SK-N-SH treated with all-trans-retinoic acid at 6 μM for 48 hours (cell line): ENCODE measurements around the gene UGT1A6.

Experiments
- ATAC-seq: fragments of 200-7000 bp; cut with Tn5 transposase; 3 replicates; pipeline ENCODE4 v1.9.1; 2020; ENCODE audit warnings: mild to moderate bottlenecking, moderate library complexity
- ARNTL ChIP-seq: fragments of 450-650 bp; formaldehyde crosslinking; IDR thresholded peaks from 2 replicates; pipeline ENCODE4 v1.5.0; 2020; ENCODE audit warnings: low read depth, mild to moderate bottlenecking, moderate library complexity, borderline replicate concordance
- BACH2 ChIP-seq: fragments of 250-450 bp; sonication (Bioruptor Pico); IDR thresholded peaks from 2 replicates; pipeline ENCODE4 v1.9.0; 2021; ENCODE audit warnings: mild to moderate bottlenecking, borderline replicate concordance
- CSDC2 ChIP-seq: fragments of 250-450 bp; sonication (Bioruptor Pico); IDR thresholded peaks from 2 replicates; pipeline ENCODE4 v1.5.0; 2020; ENCODE audit warnings: mild to moderate bottlenecking, moderate library complexity
- ESRRG ChIP-seq: fragments of 250-450 bp; sonication (Bioruptor Pico); IDR thresholded peaks from 2 replicates; pipeline ENCODE4 v1.6.1; 2021; ENCODE audit warnings: mild to moderate bottlenecking
- GLIS3 ChIP-seq: fragments of 250-450 bp; sonication (Bioruptor Pico); IDR thresholded peaks from 2 replicates; pipeline ENCODE4 v1.5.0; 2020; ENCODE audit warnings: mild to moderate bottlenecking, moderate library complexity
- OSR1 ChIP-seq: fragments of 250-450 bp; sonication (Bioruptor Pico); IDR thresholded peaks from 2 replicates; pipeline ENCODE4 v1.8.0; 2022; ENCODE audit warnings: moderate library complexity, mild to moderate bottlenecking, inconsistent platforms
- PPARA ChIP-seq: fragments of 250-450 bp; sonication (Bioruptor Pico); IDR thresholded peaks from 2 replicates; pipeline ENCODE4 v1.5.0; 2020; ENCODE audit warnings: mild to moderate bottlenecking, borderline replicate concordance
- RARB ChIP-seq: fragments of 250-450 bp; sonication (Bioruptor Pico); IDR thresholded peaks from 2 replicates; pipeline ENCODE4 v1.8.0; 2021; ENCODE audit warnings: mild to moderate bottlenecking, moderate library complexity
- SNAI2 ChIP-seq: fragments of 250-450 bp; sonication (Bioruptor Pico); IDR thresholded peaks from 2 replicates; pipeline ENCODE4 v1.5.0; 2020; ENCODE audit warnings: mild to moderate bottlenecking, moderate library complexity
- TCF4 ChIP-seq: fragments of 250-450 bp; sonication (Bioruptor Pico); IDR thresholded peaks from 2 replicates; pipeline ENCODE4 v1.8.0; 2021; ENCODE audit warnings: mild to moderate bottlenecking, moderate library complexity, borderline replicate concordance
- TOX ChIP-seq: fragments of 250-450 bp; sonication (Bioruptor Pico); IDR thresholded peaks from 2 replicates; pipeline ENCODE4 v1.8.0; 2021; ENCODE audit warnings: mild to moderate bottlenecking, moderate library complexity, borderline replicate concordance
- ZC3H10 ChIP-seq: fragments of 250-450 bp; sonication (Bioruptor Pico); IDR thresholded peaks from 2 replicates; pipeline ENCODE4 v1.5.1; 2021; ENCODE audit warnings: mild to moderate bottlenecking, moderate library complexity
- ZFP3 ChIP-seq: fragments of 250-450 bp; sonication (Bioruptor Pico); IDR thresholded peaks from 2 replicates; pipeline ENCODE4 v1.5.0; 2020; ENCODE audit warnings: mild to moderate bottlenecking, moderate library complexity
- ZFP30 ChIP-seq: fragments of 450-650 bp; formaldehyde crosslinking; IDR thresholded peaks from 2 replicates; pipeline ENCODE4 v1.5.0; 2022; ENCODE audit warnings: mild to moderate bottlenecking, moderate library complexity
- ZNF565 ChIP-seq: fragments of 450-650 bp; formaldehyde crosslinking; conservative IDR thresholded peaks from 2 replicates; pipeline ENCODE4 v1.5.0; 2020; ENCODE audit warnings: low read depth, mild to moderate bottlenecking, moderate library complexity
- ZNF70 ChIP-seq: fragments of 450-650 bp; formaldehyde crosslinking; IDR thresholded peaks from 2 replicates; pipeline ENCODE4 v1.5.0; 2020; ENCODE audit warnings: mild to moderate bottlenecking, moderate library complexity
- ZNF8 ChIP-seq: fragments of 450-650 bp; formaldehyde crosslinking; IDR thresholded peaks from 2 replicates; pipeline ENCODE4 v1.5.0; 2020; ENCODE audit warnings: mild to moderate bottlenecking, moderate library complexity
- TF ChIP-seq, protein P1 (sequence below): fragments of 250-450 bp; sonication (Bioruptor Pico); IDR thresholded peaks from 2 replicates; pipeline ENCODE4 v1.5.1; 2021; ENCODE audit warnings: mild to moderate bottlenecking, moderate library complexity
- TF ChIP-seq, protein P2 (sequence below): fragments of 250-450 bp; sonication (Bioruptor Pico); IDR thresholded peaks from 2 replicates; pipeline ENCODE4 v1.5.0; 2020; ENCODE audit warnings: mild to moderate bottlenecking, moderate library complexity
- TF ChIP-seq, protein P3 (sequence below): fragments of 250-450 bp; sonication (Bioruptor Pico); IDR thresholded peaks from 2 replicates; pipeline ENCODE4 v1.5.1; 2020; ENCODE audit warnings: low read depth, mild to moderate bottlenecking, moderate library complexity
- TF ChIP-seq, protein P4 (sequence below): fragments of 250-450 bp; sonication (Bioruptor Pico); IDR thresholded peaks from 2 replicates; pipeline ENCODE4 v1.8.0; 2020; ENCODE audit warnings: mild to moderate bottlenecking, moderate library complexity, borderline replicate concordance

Gene UGT1A6

DNA sequence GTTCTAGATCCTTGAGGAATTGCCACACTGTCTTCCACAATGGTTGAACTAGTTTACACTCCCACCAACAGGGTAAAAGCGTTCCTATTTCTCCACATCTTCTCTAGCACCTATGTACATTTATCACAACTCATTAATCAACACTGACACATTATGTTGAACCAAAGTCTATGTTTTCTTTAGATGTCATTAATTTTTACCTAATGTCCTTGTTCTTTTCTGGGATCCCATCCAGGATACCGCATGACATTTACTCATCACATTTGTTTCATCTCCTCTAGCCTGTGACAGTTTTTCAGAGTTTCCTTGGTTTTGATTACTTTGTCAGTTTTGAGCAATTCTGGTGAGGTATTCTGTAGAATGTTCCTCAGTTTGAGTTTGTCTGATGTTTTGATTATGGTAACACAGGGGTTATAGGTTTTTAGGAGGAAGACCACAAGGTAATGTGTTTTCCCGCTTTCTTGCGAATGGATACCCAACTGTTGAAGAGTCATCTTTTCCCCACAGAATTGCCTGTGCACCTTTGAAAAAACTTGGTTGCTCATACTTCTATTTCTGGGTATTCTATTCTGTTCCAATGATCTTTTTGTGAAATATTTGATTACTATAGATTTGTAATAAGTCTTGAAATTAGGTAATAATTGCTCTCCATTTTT, 24.0 kb upstream of the UGT1A6 start:
- TF ChIP-seq, protein P1, sequence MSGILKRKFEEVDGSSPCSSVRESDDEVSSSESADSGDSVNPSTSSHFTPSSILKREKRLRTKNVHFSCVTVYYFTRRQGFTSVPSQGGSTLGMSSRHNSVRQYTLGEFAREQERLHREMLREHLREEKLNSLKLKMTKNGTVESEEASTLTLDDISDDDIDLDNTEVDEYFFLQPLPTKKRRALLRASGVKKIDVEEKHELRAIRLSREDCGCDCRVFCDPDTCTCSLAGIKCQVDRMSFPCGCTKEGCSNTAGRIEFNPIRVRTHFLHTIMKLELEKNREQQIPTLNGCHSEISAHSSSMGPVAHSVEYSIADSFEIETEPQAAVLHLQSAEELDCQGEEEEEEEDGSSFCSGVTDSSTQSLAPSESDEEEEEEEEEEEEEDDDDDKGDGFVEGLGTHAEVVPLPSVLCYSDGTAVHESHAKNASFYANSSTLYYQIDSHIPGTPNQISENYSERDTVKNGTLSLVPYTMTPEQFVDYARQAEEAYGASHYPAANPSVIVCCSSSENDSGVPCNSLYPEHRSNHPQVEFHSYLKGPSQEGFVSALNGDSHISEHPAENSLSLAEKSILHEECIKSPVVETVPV (CRISPR knock-in tag), result no peak
- TF ChIP-seq PPARA (no peak), ZC3H10 (CRISPR knock-in tag) (no peak), ZFP30 (CRISPR knock-in tag) (no peak), GLIS3 (CRISPR knock-in tag) (no peak)
- ATAC-seq, result no peak

DNA sequence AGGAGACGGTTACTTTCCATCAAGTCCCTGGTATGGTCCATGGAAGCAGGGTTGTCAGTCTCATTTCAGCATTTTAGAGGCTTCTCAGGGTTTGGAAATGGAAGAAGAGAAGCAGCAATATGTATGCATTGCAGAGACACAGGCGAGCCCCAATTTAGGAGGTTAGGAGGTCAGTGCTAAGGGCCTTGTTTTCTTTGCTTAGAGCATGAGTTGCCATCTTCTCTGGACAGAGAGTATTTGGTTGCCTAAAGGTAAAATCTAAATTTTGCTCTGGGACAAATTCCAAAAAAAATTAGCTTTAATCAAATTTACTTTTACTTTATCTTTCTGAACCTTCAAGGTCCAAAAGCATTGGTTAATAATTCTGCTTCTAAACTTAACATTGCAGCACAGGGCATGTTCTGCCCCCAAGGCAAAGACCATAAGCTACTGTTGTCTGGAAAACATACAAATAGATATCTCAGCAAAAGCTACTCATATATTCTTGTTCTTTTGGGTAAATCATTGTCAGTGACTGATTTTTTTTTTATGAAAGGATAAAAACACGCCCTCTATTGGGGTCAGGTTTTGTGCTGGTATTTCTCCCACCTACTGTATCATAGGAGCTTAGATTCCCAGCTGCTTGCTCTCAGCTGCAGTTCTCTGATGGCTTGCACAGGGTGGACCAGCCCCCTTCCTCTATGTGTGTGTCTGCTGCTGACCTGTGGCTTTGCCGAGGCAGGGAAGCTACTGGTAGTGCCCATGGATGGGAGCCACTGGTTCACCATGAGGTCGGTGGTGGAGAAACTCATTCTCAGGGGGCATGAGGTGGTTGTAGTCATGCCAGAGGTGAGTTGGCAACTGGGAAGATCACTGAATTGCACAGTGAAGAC, 21.2 kb upstream of the UGT1A6 start, which contains the start of gene UGT1A9:
UGT1A9 (plus strand) TSS at position 609 of the 872 bp plus-strand sequence; CDS start at position 646, 37 bp downstream.
- no peak for ATAC-seq
- TF ChIP-seq CSDC2 (CRISPR knock-in tag) (no peak), SNAI2 (CRISPR knock-in tag) (no peak), ZC3H10 (CRISPR knock-in tag) (no peak), OSR1 (CRISPR knock-in tag) (no peak), BACH2 (no peak), TCF4 (no peak), ESRRG (no peak)

DNA sequence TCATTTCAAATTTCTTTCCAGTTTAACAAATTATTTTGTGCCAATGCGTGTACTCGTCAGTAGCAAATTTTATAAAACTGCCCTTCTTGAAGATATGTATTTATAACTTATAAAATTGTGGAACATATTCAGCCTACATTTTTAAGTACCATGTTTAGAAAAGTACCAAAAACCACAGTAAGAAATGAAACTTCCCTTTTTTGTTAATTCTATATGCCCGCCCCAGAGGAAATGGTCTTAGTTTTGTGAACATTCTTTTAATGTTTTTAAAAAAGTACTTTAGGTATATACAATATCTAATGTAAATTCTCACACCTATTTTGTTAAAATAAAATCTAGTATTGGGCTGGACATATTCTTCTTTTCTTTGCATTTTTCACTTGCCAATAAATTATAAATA, 19.8 kb upstream of the UGT1A6 start:
- ATAC-seq, result no peak
- TF ChIP-seq SNAI2 (CRISPR knock-in tag) (no peak), PPARA (no peak), ZNF8 (CRISPR knock-in tag) (no peak), ZFP3 (CRISPR knock-in tag) (no peak), ZNF565 (no peak), TOX (no peak), RARB (no peak), TCF4 (no peak), ZNF70 (CRISPR knock-in tag) (no peak), ZFP30 (CRISPR knock-in tag) (no peak), CSDC2 (CRISPR knock-in tag) (no peak), ZC3H10 (CRISPR knock-in tag) (no peak), ARNTL (CRISPR knock-in tag) (no peak), OSR1 (CRISPR knock-in tag) (no peak), ESRRG (no peak), GLIS3 (CRISPR knock-in tag) (no peak)
- TF ChIP-seq, protein P1 (CRISPR knock-in tag), result no peak
- TF ChIP-seq, protein P2, sequence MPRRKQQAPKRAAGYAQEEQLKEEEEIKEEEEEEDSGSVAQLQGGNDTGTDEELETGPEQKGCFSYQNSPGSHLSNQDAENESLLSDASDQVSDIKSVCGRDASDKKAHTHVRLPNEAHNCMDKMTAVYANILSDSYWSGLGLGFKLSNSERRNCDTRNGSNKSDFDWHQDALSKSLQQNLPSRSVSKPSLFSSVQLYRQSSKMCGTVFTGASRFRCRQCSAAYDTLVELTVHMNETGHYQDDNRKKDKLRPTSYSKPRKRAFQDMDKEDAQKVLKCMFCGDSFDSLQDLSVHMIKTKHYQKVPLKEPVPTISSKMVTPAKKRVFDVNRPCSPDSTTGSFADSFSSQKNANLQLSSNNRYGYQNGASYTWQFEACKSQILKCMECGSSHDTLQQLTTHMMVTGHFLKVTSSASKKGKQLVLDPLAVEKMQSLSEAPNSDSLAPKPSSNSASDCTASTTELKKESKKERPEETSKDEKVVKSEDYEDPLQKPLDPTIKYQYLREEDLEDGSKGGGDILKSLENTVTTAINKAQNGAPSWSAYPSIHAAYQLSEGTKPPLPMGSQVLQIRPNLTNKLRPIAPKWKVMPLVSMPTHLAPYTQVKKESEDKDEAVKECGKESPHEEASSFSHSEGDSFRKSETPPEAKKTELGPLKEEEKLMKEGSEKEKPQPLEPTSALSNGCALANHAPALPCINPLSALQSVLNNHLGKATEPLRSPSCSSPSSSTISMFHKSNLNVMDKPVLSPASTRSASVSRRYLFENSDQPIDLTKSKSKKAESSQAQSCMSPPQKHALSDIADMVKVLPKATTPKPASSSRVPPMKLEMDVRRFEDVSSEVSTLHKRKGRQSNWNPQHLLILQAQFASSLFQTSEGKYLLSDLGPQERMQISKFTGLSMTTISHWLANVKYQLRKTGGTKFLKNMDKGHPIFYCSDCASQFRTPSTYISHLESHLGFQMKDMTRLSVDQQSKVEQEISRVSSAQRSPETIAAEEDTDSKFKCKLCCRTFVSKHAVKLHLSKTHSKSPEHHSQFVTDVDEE (CRISPR knock-in tag), result no peak
- TF ChIP-seq, protein P3, sequence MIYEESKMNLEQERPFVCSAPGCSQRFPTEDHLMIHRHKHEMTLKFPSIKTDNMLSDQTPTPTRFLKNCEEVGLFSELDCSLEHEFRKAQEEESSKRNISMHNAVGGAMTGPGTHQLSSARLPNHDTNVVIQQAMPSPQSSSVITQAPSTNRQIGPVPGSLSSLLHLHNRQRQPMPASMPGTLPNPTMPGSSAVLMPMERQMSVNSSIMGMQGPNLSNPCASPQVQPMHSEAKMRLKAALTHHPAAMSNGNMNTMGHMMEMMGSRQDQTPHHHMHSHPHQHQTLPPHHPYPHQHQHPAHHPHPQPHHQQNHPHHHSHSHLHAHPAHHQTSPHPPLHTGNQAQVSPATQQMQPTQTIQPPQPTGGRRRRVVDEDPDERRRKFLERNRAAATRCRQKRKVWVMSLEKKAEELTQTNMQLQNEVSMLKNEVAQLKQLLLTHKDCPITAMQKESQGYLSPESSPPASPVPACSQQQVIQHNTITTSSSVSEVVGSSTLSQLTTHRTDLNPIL (CRISPR knock-in tag), result no peak
- TF ChIP-seq, protein P4, sequence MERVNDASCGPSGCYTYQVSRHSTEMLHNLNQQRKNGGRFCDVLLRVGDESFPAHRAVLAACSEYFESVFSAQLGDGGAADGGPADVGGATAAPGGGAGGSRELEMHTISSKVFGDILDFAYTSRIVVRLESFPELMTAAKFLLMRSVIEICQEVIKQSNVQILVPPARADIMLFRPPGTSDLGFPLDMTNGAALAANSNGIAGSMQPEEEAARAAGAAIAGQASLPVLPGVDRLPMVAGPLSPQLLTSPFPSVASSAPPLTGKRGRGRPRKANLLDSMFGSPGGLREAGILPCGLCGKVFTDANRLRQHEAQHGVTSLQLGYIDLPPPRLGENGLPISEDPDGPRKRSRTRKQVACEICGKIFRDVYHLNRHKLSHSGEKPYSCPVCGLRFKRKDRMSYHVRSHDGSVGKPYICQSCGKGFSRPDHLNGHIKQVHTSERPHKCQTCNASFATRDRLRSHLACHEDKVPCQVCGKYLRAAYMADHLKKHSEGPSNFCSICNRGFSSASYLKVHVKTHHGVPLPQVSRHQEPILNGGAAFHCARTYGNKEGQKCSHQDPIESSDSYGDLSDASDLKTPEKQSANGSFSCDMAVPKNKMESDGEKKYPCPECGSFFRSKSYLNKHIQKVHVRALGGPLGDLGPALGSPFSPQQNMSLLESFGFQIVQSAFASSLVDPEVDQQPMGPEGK (CRISPR knock-in tag), result no peak
